Upper lobe of left lung (tissue), 6 donors: Measurements from ENCODE around the gene FDX1. TPM values are rescaled to one million over a fixed set of nuclear protein-coding genes. Genes with fewer than 3 reads are reported as not detected.
"Not testable (repeated sequence)": the region's sequence is repeated elsewhere in the genome, so short reads cannot be mapped to it uniquely, and the experiment has no call there.

Experiments
- ATAC-seq, 2 donors: fragments of 200-7000 bp; cut with Tn5 transposase; one replicate each; pipeline ENCODE4 v1.9.1; 2022; ENCODE audit warnings: mild to moderate bottlenecking in 2 of 2, moderate library complexity in 2 of 2; ENCODE audit not compliant: low FRiP score in 2 of 2
- DNase-seq, 2 donors: peaks; one replicate each; pipeline ENCODE4 v3.0.0-alpha.2; 2019 to 2020
- H3K27ac ChIP-seq, 4 donors: fragments of 200-600 bp; sonication (generic); one replicate each; pipeline ENCODE4 v1.5.1; 2016 to 2019
- H3K27me3 ChIP-seq, 4 donors: fragments of 200-600 bp; sonication (generic); one replicate each; pipeline ENCODE4 v1.5.1; 2017 to 2019
- H3K36me3 ChIP-seq, 4 donors: fragments of 200-600 bp; sonication (generic); one replicate each; pipeline ENCODE4 v1.5.1; 2016 to 2019
- H3K4me1 ChIP-seq, 4 donors: fragments of 200-600 bp; sonication (generic); one replicate each; pipeline ENCODE4 v1.5.1; 2018 to 2019
- H3K4me3 ChIP-seq, 4 donors: fragments of 200-600 bp; sonication (generic); one replicate each; pipeline ENCODE4 v1.5.1; 2017 to 2019; ENCODE audit warnings: mild to moderate bottlenecking in 2 of 4, moderate library complexity in 1 of 4
- H3K9me3 ChIP-seq, 4 donors: fragments of 200-600 bp; sonication (generic); one replicate each; pipeline ENCODE4 v1.5.1; 2018 to 2019
- CTCF ChIP-seq, 6 experiments: fragments of 450-650 bp in 4 of 6; fragments of 200-600 bp in 2 of 6; sonication (generic) in 2 of 6; IDR thresholded peaks; one replicate each; pipeline ENCODE4 v1.5.1; 2016 to 2019; ENCODE audit warnings: antibody characterized with exemption in 6 of 6
- EP300 ChIP-seq, 4 donors: sonication (generic); formaldehyde crosslinking; IDR thresholded peaks; one replicate each; pipeline ENCODE4 v1.5.1; 2017; ENCODE audit warnings: antibody characterized with exemption in 4 of 4, control low read depth in 2 of 4
- POLR2A ChIP-seq, 4 donors: fragments of 450-650 bp; IDR thresholded peaks; one replicate each; pipeline ENCODE4 v1.5.1; 2016 to 2017; ENCODE audit warnings: antibody characterized with exemption in 4 of 4, mild to moderate bottlenecking in 2 of 4
- POLR2AphosphoS5 ChIP-seq, 2 donors: sonication (generic); formaldehyde crosslinking; IDR thresholded peaks; one replicate each; pipeline ENCODE4 v1.5.1; 2017; ENCODE audit warnings: antibody characterized with exemption in 2 of 2
- WGBS, 2 donors: methylation state at CpG; one replicate each; pipeline ENCODE4 v1.1.5; 2017 to 2018; 5-methylcytosine and 5-hydroxymethylcytosine counted together
- total RNA-seq, 6 donors: library from RNA; depleted of rRNA in 4 of 6; stranded (reverse); fragments of >200 nt in 4 of 6; gene quantifications; one replicate each; pipeline versions ENCODE4 v1.1.0 to v1.2.1, GENCODE V29; 2016 to 2021
- donor health status: DM: no; HTN: no; CAD: no; lungs with moderate emphysema.
- donor health status: DM: no; HTN: yes; CAD: no; lungs with severe emphysema.

The FDX1 gene
- 10 to 100 TPM; 14.7 to 26.0 (median 18.8) TPM for total RNA-seq

- Histone ChIP-seq H3K9me3 (no peaks in the 10 kb centered on the region), H3K36me3 (no peaks in the 10 kb centered on the region), H3K4me3 (peak within 1 kb of the TSS; percentile 78 to 92 (median 84)), H3K27me3 (no peaks in the 10 kb centered on the region), H3K27ac (peak within 1 kb of the TSS; percentile 95 to 98 (median 96)), H3K4me1 (peaks cover 22 to 33% (median 24%) of the 10 kb centered on the region in 4 donors)
- ATAC-seq, result peak; percentile 91 to 95
- peak; percentile 88 to 97 for DNase-seq
- TF ChIP-seq POLR2AphosphoS5 (IDR thresholded peaks at IDR 0.05) (peak; percentile 69 to 87), POLR2A (IDR thresholded peaks at IDR 0.05) (peak in 3 of 4 donors; percentile 78 to 92 (median 86)), CTCF (IDR thresholded peaks at IDR 0.05) (peak; percentile 69 to 96 (median 91)), EP300 (IDR thresholded peaks at IDR 0.05) (peak in 1 of 4 donors; percentile 41)
- 0% methylated on average over 5 to 13 of the region's 65 CpGs for WGBS, 2 donors
Observed at GRCh38 chr11:110429731-110430266, at the start of gene FDX1. Gene FDX1, plus strand, starts transcription at chr11:110429948. Its CDS starts 173 bp downstream, at chr11:110430121.

GRCh38 chr11:110380836-110381622 lies 48.7 kb upstream of the FDX1 start:
- no peak overlapping the region for H3K27ac ChIP-seq
- no peak for TF ChIP-seq POLR2AphosphoS5 (IDR thresholded peaks at IDR 0.05)
- H3K4me1 ChIP-seq, result peaks cover 3 to 19% (median 11%) of the 10 kb centered on the region in 4 donors
- no peak for DNase-seq
- H3K36me3 ChIP-seq, result no peaks in the 10 kb centered on the region
- H3K4me3 ChIP-seq, result no peak overlapping the region
- no peak for ATAC-seq
- 83 to 91% methylated on average over 4 of the region's 4 CpGs for WGBS, 2 donors
- H3K9me3 ChIP-seq, result no peaks in the 10 kb centered on the region
- no peaks in the 10 kb centered on the region for H3K27me3 ChIP-seq

- H3K4me1 ChIP-seq, ATAC-seq, H3K36me3 ChIP-seq, H3K27me3 ChIP-seq, H3K27ac ChIP-seq, H3K9me3 ChIP-seq, H3K4me3 ChIP-seq: not testable (repeated sequence)
- peak in 1 of 2 donors; percentile 14 for DNase-seq
- WGBS, 2 donors, result 88 to 100% methylated on average over 1 to 9 of the region's 9 CpGs
Observed at GRCh38 chr11:110388231-110388630, 41.5 kb upstream of the FDX1 start.

GRCh38 chr11:110389965-110390364 lies 39.8 kb upstream of the FDX1 start:
- Histone ChIP-seq H3K4me1 (no peaks in the 10 kb centered on the region), H3K9me3 (no peaks in the 10 kb centered on the region), H3K4me3 (no peak overlapping the region), H3K27ac (no peak overlapping the region), H3K27me3 (no peaks in the 10 kb centered on the region), H3K36me3 (no peaks in the 10 kb centered on the region)
- ATAC-seq, result no peak
- WGBS, 2 donors, result 84 to 86% methylated on average over 4 of the region's 4 CpGs
- no peak for DNase-seq
- TF ChIP-seq CTCF (IDR thresholded peaks at IDR 0.05) (no peak), POLR2AphosphoS5 (IDR thresholded peaks at IDR 0.05) (no peak), POLR2A (IDR thresholded peaks at IDR 0.05) (no peak), EP300 (IDR thresholded peaks at IDR 0.05) (no peak)

- Histone ChIP-seq H3K4me1 (no peaks in the 10 kb centered on the region), H3K27ac (no peak overlapping the region), H3K4me3 (no peak overlapping the region), H3K27me3 (no peaks in the 10 kb centered on the region), H3K9me3 (no peaks in the 10 kb centered on the region), H3K36me3 (no peaks in the 10 kb centered on the region)
- 82 to 87% methylated on average over 3 of the region's 3 CpGs for WGBS, 2 donors
- ATAC-seq (no peak), DNase-seq (no peak)
- TF ChIP-seq POLR2AphosphoS5 (IDR thresholded peaks at IDR 0.05) (no peak), EP300 (IDR thresholded peaks at IDR 0.05) (peak in 1 of 4 donors; percentile 17)
Observed at GRCh38 chr11:110392056-110392455, 37.7 kb upstream of the FDX1 start.

GRCh38 chr11:110397668-110398286 lies 32.0 kb upstream of the FDX1 start:
- not testable (repeated sequence) for H3K27me3 ChIP-seq, ATAC-seq, H3K4me1 ChIP-seq, H3K4me3 ChIP-seq, H3K27ac ChIP-seq, DNase-seq, H3K9me3 ChIP-seq, H3K36me3 ChIP-seq
- 56 to 69% methylated on average over 8 of the region's 8 CpGs for WGBS, 2 donors

GRCh38 chr11:110403585-110403984 lies 26.2 kb upstream of the FDX1 start:
- H3K9me3 ChIP-seq, H3K4me3 ChIP-seq, DNase-seq, ATAC-seq, H3K4me1 ChIP-seq, H3K27me3 ChIP-seq, H3K36me3 ChIP-seq, H3K27ac ChIP-seq: not testable (repeated sequence)
- WGBS, 2 donors, result 90 to 96% methylated on average over 5 of the region's 5 CpGs

GRCh38 chr11:110405636-110406035 lies 24.1 kb upstream of the FDX1 start:
- not testable (repeated sequence) for DNase-seq, ATAC-seq

More at GRCh38 chr11:110405636-110406035, 24.1 kb upstream of the FDX1 start:
- WGBS, 2 donors, result 79 to 85% methylated on average over 4 of the region's 4 CpGs
- H3K27ac ChIP-seq, H3K9me3 ChIP-seq, H3K4me3 ChIP-seq, H3K4me1 ChIP-seq, H3K36me3 ChIP-seq, H3K27me3 ChIP-seq: not testable (repeated sequence)
